Liver (tissue), 3 donors: ENCODE data around the gene PCDHB7.
"Not testable (repeated sequence)": the region's sequence is repeated elsewhere in the genome, so short reads cannot be mapped to it uniquely, and the experiment has no call there.

ENCODE experiments used
- FOXA2 ChIP-seq: IDR thresholded peaks from 2 replicates; pipeline ENCODE4 v1.6.1; 2016; ENCODE audit warnings: antibody characterized with exemption
- RAD21 ChIP-seq, 2 donors: IDR thresholded peaks; 2 replicates each; pipeline ENCODE4 v1.6.1; 2016; ENCODE audit warnings: antibody characterized with exemption in 2 of 2, mild to moderate bottlenecking in 2 of 2
- SP1 ChIP-seq: IDR thresholded peaks from 2 replicates; pipeline ENCODE4 v1.6.1; 2018; ENCODE audit warnings: antibody characterized with exemption, mild to moderate bottlenecking
- TAF1 ChIP-seq: conservative IDR thresholded peaks from 2 replicates; pipeline ENCODE4 v1.6.1; 2016; ENCODE audit warnings: antibody characterized with exemption, mild to moderate bottlenecking
- YY1 ChIP-seq: IDR thresholded peaks from 2 replicates; pipeline ENCODE4 v1.6.1; 2016; ENCODE audit warnings: antibody characterized with exemption, mild to moderate bottlenecking
- TF ChIP-seq, protein P1 (sequence below): fragments of 150-350 bp; IDR thresholded peaks from 2 replicates; pipeline ENCODE4 v1.5.1; 2017; ENCODE audit warnings: improper control_type of control experiment, low read depth, low read length; ENCODE audit not compliant: missing input control
- TF ChIP-seq, protein P2 (sequence below): IDR thresholded peaks from 2 replicates; pipeline ENCODE4 v1.6.1; 2016; ENCODE audit warnings: antibody characterized with exemption, mild to moderate bottlenecking
- TF ChIP-seq, protein P3 (sequence below): IDR thresholded peaks from 2 replicates; pipeline ENCODE4 v1.6.1; 2016; ENCODE audit warnings: antibody characterized with exemption
- donor health status: healthy.
- donor health status: healthy.

DNA sequence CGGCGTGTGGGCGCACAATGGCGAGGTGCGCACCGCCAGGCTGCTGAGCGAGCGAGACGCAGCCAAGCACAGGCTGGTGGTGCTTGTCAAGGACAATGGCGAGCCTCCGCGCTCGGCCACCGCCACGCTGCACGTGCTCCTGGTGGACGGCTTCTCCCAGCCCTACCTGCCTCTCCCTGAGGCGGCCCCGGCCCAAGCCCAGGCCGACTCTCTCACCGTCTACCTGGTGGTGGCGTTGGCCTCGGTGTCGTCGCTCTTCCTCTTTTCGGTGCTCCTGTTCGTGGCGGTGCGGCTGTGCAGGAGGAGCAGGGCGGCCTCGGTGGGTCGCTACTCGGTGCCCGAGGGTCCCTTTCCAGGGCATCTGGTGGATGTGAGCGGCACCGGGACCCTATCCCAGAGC is 20.3 kb upstream of the PCDHB7 start:
- not testable (repeated sequence) for TF ChIP-seq TAF1; RAD21 (IDR thresholded peaks at IDR 0.05); SP1; FOXA2; YY1
- TF ChIP-seq, protein P1, sequence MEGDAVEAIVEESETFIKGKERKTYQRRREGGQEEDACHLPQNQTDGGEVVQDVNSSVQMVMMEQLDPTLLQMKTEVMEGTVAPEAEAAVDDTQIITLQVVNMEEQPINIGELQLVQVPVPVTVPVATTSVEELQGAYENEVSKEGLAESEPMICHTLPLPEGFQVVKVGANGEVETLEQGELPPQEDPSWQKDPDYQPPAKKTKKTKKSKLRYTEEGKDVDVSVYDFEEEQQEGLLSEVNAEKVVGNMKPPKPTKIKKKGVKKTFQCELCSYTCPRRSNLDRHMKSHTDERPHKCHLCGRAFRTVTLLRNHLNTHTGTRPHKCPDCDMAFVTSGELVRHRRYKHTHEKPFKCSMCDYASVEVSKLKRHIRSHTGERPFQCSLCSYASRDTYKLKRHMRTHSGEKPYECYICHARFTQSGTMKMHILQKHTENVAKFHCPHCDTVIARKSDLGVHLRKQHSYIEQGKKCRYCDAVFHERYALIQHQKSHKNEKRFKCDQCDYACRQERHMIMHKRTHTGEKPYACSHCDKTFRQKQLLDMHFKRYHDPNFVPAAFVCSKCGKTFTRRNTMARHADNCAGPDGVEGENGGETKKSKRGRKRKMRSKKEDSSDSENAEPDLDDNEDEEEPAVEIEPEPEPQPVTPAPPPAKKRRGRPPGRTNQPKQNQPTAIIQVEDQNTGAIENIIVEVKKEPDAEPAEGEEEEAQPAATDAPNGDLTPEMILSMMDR: not testable (repeated sequence)
- TF ChIP-seq, protein P2, sequence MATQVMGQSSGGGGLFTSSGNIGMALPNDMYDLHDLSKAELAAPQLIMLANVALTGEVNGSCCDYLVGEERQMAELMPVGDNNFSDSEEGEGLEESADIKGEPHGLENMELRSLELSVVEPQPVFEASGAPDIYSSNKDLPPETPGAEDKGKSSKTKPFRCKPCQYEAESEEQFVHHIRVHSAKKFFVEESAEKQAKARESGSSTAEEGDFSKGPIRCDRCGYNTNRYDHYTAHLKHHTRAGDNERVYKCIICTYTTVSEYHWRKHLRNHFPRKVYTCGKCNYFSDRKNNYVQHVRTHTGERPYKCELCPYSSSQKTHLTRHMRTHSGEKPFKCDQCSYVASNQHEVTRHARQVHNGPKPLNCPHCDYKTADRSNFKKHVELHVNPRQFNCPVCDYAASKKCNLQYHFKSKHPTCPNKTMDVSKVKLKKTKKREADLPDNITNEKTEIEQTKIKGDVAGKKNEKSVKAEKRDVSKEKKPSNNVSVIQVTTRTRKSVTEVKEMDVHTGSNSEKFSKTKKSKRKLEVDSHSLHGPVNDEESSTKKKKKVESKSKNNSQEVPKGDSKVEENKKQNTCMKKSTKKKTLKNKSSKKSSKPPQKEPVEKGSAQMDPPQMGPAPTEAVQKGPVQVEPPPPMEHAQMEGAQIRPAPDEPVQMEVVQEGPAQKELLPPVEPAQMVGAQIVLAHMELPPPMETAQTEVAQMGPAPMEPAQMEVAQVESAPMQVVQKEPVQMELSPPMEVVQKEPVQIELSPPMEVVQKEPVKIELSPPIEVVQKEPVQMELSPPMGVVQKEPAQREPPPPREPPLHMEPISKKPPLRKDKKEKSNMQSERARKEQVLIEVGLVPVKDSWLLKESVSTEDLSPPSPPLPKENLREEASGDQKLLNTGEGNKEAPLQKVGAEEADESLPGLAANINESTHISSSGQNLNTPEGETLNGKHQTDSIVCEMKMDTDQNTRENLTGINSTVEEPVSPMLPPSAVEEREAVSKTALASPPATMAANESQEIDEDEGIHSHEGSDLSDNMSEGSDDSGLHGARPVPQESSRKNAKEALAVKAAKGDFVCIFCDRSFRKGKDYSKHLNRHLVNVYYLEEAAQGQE: not testable (repeated sequence)
- TF ChIP-seq, protein P3, sequence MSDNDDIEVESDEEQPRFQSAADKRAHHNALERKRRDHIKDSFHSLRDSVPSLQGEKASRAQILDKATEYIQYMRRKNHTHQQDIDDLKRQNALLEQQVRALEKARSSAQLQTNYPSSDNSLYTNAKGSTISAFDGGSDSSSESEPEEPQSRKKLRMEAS: not testable (repeated sequence)
